Kidney epithelial cell (primary cell): ENCODE results near the gene MYO10. TPM values are rescaled to one million over a fixed set of nuclear protein-coding genes. Genes with fewer than 3 reads are reported as not detected.
"Not testable (repeated sequence)": the region's sequence is repeated elsewhere in the genome, so short reads cannot be mapped to it uniquely, and the experiment has no call there.

Experiments used
- DNase-seq: peaks from one replicate; pipeline ENCODE4 v3.0.0-alpha.2; 2010; ENCODE audit warnings: low read depth
- H3K27me3 ChIP-seq: 2 replicates; pipeline ENCODE4 v1.6.0; 2011; ENCODE audit warnings: low read length; ENCODE audit not compliant: control insufficient read depth, insufficient read depth
- H3K36me3 ChIP-seq: 2 replicates; pipeline ENCODE4 v1.5.1; 2011; ENCODE audit warnings: low read length; ENCODE audit not compliant: control insufficient read depth, insufficient read depth
- H3K4me3 ChIP-seq: 2 replicates; pipeline ENCODE4 v1.5.1; 2011; ENCODE audit warnings: low read depth, mild to moderate bottlenecking, control low read depth, low read length
- CTCF ChIP-seq: IDR thresholded peaks from 2 replicates; pipeline ENCODE4 v1.5.1; 2011; ENCODE audit warnings: mild to moderate bottlenecking, moderate library complexity, low read length, control low read depth, inconsistent platforms; ENCODE audit not compliant: insufficient read depth, poor library complexity, severe bottlenecking
- total RNA-seq: library from RNA; depleted of rRNA; stranded (reverse); fragments of >200 nt; gene quantifications from 2 replicates; pipeline ENCODE4 v1.2.3, GENCODE V29; 2015

MYO10 gene
- total RNA-seq, 1 donor from 2014 or later = 80.3 TPM

DNA sequence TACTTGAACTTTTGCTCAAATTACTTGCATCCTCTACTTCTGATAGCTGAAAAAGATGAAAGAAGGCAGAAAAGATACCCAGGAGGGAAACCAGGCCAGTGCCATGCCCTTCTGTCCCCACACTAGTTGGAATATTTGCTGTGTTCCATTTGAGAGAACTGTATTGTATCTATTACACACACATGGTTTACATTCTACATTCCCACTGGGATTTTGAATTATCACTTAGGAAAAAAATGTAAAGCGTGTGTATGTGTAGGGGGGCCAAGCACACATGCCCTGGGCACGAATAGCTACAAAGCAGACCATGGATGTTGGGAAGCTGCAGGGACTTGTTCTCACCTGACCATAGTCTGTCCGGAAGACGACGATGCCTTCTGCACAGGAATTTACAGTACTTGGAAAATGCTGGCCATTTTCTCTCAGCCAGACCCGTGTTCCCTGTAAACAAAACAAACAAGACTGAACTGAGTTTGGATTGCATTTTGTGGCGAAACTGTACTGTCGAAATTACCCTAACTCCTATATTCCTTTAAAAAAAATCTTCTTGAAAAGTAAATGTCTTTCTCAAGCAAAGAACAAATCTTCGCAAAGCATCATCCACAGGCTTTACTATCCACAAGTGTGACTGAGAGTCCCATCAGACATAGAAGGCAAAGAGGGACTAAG, 58.7 kb downstream of the MYO10 start:
- DNase-seq = no peak
- Histone ChIP-seq H3K27me3 (no peaks in the 10 kb centered on the region), H3K36me3 (peaks cover 1% of the 10 kb centered on the region), H3K4me3 (no peak overlapping the region)
- TF ChIP-seq CTCF = no peak

GRCh38 chr5:16874424-16874823, 61.7 kb downstream of the MYO10 start:
- not testable (repeated sequence) for H3K4me3 ChIP-seq, DNase-seq, H3K36me3 ChIP-seq, H3K27me3 ChIP-seq

GRCh38 chr5:16871746-16872339, 64.2 kb downstream of the MYO10 start:
- H3K4me3 ChIP-seq = no peak overlapping the region
- peaks cover 1% of the 10 kb centered on the region for H3K36me3 ChIP-seq
- DNase-seq = no peak
- H3K27me3 ChIP-seq = no peaks in the 10 kb centered on the region
- no peak for TF ChIP-seq CTCF

DNA sequence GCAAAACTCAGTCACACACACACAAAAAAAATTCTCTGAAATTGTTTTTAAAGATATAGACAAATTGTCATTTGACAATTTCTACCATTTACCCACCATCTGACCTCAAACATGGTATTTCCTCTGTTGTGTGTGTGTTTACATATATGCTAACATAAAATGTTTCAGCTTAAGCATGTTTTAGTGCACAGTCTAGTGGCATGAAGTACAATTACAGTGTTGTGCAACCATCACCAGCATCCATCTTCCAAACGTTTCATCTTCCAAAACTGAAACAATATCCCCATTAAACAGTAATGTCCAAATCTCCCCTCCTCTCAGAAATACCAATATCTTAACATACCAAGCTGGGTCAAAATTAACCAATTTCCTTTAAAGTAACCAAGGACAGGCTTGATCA, 65.2 kb downstream of the MYO10 start:
- no peak for TF ChIP-seq CTCF
- Histone ChIP-seq H3K27me3 (no peaks in the 10 kb centered on the region), H3K4me3 (no peak overlapping the region), H3K36me3 (peaks cover 1% of the 10 kb centered on the region)
- DNase-seq = no peak

- no peak for TF ChIP-seq CTCF
- Histone ChIP-seq H3K36me3 (peaks cover 1% of the 10 kb centered on the region), H3K27me3 (no peaks in the 10 kb centered on the region), H3K4me3 (no peak overlapping the region)
- DNase-seq = no peak
These were observed 66.0 kb downstream of the MYO10 start for GRCh38 chr5:16869821-16870796.

- TF ChIP-seq CTCF = no peak
- DNase-seq = no peak
- H3K4me3 ChIP-seq = no peak overlapping the region
- no peaks in the 10 kb centered on the region for H3K27me3 ChIP-seq
- no peaks in the 10 kb centered on the region for H3K36me3 ChIP-seq
These were observed 68.5 kb downstream of the MYO10 start for GRCh38 chr5:16867577-16867953.
